Vagina (tissue), 2 donors: ENCODE data around the gene MAGOH. TPM values are rescaled to one million over a fixed set of nuclear protein-coding genes. Genes with fewer than 3 reads are reported as not detected.

Experiments
- DNase-seq, 2 donors: peaks; one replicate each; pipeline ENCODE4 v3.0.0-alpha.2; 2017; ENCODE audit errors: extremely low spot score in 2 of 2
- H3K27ac ChIP-seq: fragments of 200-600 bp; sonication (generic); one replicate; pipeline ENCODE4 v1.5.1; 2019
- H3K27me3 ChIP-seq: fragments of 200-600 bp; sonication (generic); one replicate; pipeline ENCODE4 v1.5.1; 2019
- H3K36me3 ChIP-seq, 2 donors: fragments of 200-600 bp; sonication (generic); one replicate each; pipeline ENCODE4 v1.5.1; 2017 to 2019
- H3K4me1 ChIP-seq: fragments of 200-600 bp; sonication (generic); one replicate; pipeline ENCODE4 v1.5.1; 2019
- H3K4me3 ChIP-seq, 2 donors: fragments of 200-600 bp; sonication (generic); 1 replicate in 1 of 2; 2 replicates in 1 of 2; pipeline ENCODE4 v1.5.1; 2016 to 2019
- H3K9me3 ChIP-seq: fragments of 200-600 bp; sonication (generic); one replicate; pipeline ENCODE4 v1.5.1; 2019
- POLR2A ChIP-seq, 2 donors: fragments of 450-650 bp; IDR thresholded peaks; one replicate each; pipeline ENCODE4 v1.6.1; 2017; ENCODE audit warnings: antibody characterized with exemption in 2 of 2, mild to moderate bottlenecking in 2 of 2, moderate library complexity in 2 of 2
- POLR2AphosphoS5 ChIP-seq, 2 donors: sonication (generic); formaldehyde crosslinking; IDR thresholded peaks; one replicate each; pipeline ENCODE4 v1.9.0; 2017; ENCODE audit warnings: antibody characterized with exemption in 2 of 2, mild to moderate bottlenecking in 2 of 2, low read depth in 1 of 2; ENCODE audit not compliant: insufficient read depth in 1 of 2
- intact Hi-C: fragments of 100-400 bp; cut with DNase I; formaldehyde crosslinking; loops from one replicate; pipeline ENCODE4 v1.15.1; 2023
- total RNA-seq: library from RNA; depleted of rRNA; stranded (reverse); fragments of >200 nt; gene quantifications from one replicate; pipeline ENCODE4 v1.2.3, GENCODE V29; 2016
- TF ChIP-seq, protein P1 (sequence below), 3 experiments: fragments of 450-650 bp in 2 of 3; fragments of 200-600 bp in 1 of 3; sonication (generic) in 1 of 3; IDR thresholded peaks; one replicate each; pipeline ENCODE4 v1.5.1; 2017 to 2019; ENCODE audit warnings: antibody characterized with exemption in 3 of 3, mild to moderate bottlenecking in 2 of 3, moderate library complexity in 2 of 3

Gene MAGOH
- total RNA-seq, 1 donor from 2014 or later = 23.6 TPM

DNA sequence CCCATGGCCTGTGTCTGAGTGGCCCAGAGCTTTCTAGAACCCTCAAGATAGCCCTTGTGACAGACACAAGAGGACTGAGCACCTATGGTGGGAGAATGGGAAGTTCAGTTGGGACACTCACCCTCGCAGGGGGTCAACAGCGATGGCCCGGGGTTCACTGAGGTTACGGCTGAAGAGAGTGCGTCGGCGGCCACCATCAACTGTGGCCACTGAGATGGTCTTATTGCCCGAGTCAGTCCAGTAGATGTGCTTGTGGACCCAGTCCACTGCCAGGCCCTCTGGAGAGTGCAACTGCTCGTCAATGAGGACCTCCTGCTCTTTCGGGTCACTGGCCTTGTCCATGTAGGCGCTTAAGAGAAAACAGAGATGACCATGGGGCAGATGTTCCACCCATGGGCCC is 25.7 kb upstream of the MAGOH start:
- no peaks in the 10 kb centered on the region for H3K27me3 ChIP-seq
- TF ChIP-seq POLR2A (IDR thresholded peaks at IDR 0.05) (no peak), POLR2AphosphoS5 (IDR thresholded peaks at IDR 0.05; ENCODE audit: insufficient read depth in 1 of 2, low read depth in 1 of 2) (no peak)
- TF ChIP-seq, protein P1, sequence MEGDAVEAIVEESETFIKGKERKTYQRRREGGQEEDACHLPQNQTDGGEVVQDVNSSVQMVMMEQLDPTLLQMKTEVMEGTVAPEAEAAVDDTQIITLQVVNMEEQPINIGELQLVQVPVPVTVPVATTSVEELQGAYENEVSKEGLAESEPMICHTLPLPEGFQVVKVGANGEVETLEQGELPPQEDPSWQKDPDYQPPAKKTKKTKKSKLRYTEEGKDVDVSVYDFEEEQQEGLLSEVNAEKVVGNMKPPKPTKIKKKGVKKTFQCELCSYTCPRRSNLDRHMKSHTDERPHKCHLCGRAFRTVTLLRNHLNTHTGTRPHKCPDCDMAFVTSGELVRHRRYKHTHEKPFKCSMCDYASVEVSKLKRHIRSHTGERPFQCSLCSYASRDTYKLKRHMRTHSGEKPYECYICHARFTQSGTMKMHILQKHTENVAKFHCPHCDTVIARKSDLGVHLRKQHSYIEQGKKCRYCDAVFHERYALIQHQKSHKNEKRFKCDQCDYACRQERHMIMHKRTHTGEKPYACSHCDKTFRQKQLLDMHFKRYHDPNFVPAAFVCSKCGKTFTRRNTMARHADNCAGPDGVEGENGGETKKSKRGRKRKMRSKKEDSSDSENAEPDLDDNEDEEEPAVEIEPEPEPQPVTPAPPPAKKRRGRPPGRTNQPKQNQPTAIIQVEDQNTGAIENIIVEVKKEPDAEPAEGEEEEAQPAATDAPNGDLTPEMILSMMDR (IDR thresholded peaks at IDR 0.05) = no peak
- no peak for DNase-seq
- no peak overlapping the region for H3K4me3 ChIP-seq
- H3K36me3 ChIP-seq = no peaks in the 10 kb centered on the region
- H3K27ac ChIP-seq = no peak overlapping the region
- intact Hi-C loops = no loop called here
- no peaks in the 10 kb centered on the region for H3K9me3 ChIP-seq
- no peaks in the 10 kb centered on the region for H3K4me1 ChIP-seq

DNA sequence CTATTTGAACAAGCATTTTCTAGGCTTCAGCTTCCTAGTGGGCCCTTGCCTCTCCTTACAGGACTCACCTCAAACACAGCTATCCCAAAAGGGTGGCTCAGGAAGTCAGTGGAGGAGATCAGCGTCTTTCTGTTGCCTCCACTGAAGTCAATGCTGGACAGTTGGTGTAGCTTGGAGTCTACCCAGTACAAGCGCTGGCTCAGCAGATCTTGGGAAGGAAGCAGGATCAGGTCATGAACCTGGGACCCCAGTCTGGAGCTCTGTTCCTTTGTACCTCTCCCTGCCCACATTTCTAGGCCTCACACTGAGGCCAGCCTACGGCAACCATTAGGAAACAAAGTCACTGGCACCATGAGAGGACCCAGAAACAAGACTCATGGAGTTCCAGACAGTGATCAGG is 23.7 kb upstream of the MAGOH start:
- no peak overlapping the region for H3K4me3 ChIP-seq
- H3K36me3 ChIP-seq = no peaks in the 10 kb centered on the region
- H3K27me3 ChIP-seq = no peaks in the 10 kb centered on the region
- no peaks in the 10 kb centered on the region for H3K4me1 ChIP-seq
- intact Hi-C loops = no loop called here
- TF ChIP-seq, protein P1 (IDR thresholded peaks at IDR 0.05) = no peak
- TF ChIP-seq POLR2A (IDR thresholded peaks at IDR 0.05) (no peak), POLR2AphosphoS5 (IDR thresholded peaks at IDR 0.05; ENCODE audit: insufficient read depth in 1 of 2, low read depth in 1 of 2) (no peak)
- H3K9me3 ChIP-seq = no peaks in the 10 kb centered on the region
- no peak for DNase-seq
- H3K27ac ChIP-seq = no peak overlapping the region

DNA sequence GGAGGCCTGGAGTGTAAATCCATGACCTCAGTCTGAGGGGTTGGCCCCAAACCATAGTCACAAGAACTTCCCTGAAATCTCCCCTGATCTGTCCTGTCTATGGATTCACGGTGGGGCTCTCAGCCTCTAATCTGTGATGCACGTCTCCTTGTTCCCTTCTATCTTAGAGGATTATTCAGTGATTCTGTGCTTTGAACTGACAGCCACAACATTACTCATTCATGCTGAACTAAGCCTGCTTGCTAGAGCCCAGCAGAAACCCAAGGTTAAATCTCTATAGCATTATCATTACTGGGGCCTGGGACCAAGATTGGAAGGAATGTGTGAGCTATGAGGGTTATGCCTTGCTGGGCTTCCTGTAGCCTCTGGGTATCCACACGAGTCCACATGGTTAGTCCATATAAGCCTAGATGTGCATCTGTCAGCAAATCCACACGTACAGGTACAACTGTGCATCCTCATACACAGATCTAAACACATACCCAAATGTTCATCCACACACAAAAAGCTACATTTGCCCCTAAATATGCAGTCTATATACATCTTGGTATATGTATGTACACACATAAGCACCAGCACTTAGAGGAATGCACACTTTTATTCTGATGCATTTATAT is 22.4 kb upstream of the MAGOH start:
- H3K27me3 ChIP-seq = no peaks in the 10 kb centered on the region
- no peak overlapping the region for H3K27ac ChIP-seq
- H3K9me3 ChIP-seq = no peaks in the 10 kb centered on the region
- H3K4me1 ChIP-seq = no peaks in the 10 kb centered on the region
- no peaks in the 10 kb centered on the region for H3K36me3 ChIP-seq
- no peak for DNase-seq
- H3K4me3 ChIP-seq = no peak overlapping the region
- TF ChIP-seq, protein P1 (IDR thresholded peaks at IDR 0.05) = no peak
- intact Hi-C loops = no loop called here

DNA sequence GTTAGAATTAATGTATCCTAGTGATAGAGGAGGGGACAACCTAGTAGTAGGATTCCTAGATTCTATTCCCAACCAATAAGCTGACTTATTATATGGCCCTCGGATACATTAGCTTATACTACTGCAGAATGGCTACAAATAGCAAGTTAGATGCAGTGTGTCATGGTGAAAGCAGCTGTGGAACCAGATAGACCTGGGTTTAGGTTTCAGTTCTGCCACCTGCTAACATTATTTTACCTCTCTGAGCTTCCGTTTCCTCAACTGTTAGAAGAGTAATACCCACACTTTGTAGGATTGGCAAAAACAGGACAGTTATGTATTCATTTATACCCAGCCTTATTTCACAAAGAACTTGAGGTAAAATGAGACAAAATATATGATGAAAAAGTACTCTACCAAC is 21.6 kb upstream of the MAGOH start:
- intact Hi-C loops = no loop called here
- H3K27me3 ChIP-seq = no peaks in the 10 kb centered on the region
- H3K9me3 ChIP-seq = no peaks in the 10 kb centered on the region
- no peak for DNase-seq
- H3K4me1 ChIP-seq = no peaks in the 10 kb centered on the region
- no peak overlapping the region for H3K4me3 ChIP-seq
- no peak for TF ChIP-seq POLR2AphosphoS5 (IDR thresholded peaks at IDR 0.05; ENCODE audit: insufficient read depth in 1 of 2, low read depth in 1 of 2)
- TF ChIP-seq, protein P1 (IDR thresholded peaks at IDR 0.05) = no peak
- no peak for TF ChIP-seq POLR2A (IDR thresholded peaks at IDR 0.05)
- no peak overlapping the region for H3K27ac ChIP-seq
- no peaks in the 10 kb centered on the region for H3K36me3 ChIP-seq

DNA sequence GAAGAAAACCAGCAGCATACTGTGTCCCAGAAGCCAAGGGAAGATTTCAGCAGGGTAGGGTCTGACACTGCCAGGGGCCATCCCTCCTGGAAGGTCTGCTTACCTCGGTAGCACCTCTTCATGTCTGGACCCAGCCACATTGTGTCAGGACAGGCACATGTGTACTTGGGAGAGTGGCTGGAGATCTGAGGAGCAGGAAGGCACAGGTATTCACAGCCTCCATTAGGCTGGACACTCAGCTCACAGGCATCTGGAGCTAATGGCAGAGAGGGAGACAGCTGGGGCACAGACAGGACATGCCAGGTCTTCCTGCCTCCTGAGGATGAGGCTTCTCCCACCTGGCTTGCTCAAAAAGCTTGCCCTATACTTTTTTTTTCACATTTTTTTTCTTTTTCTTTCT is 19.9 kb upstream of the MAGOH start:
- H3K27me3 ChIP-seq = no peaks in the 10 kb centered on the region
- no peak overlapping the region for H3K27ac ChIP-seq
- H3K36me3 ChIP-seq = no peaks in the 10 kb centered on the region

More for the DNA sequence above, 19.9 kb upstream of the MAGOH start:
- DNase-seq = no peak
- Histone ChIP-seq H3K9me3 (no peaks in the 10 kb centered on the region), H3K4me1 (no peaks in the 10 kb centered on the region), H3K4me3 (no peak overlapping the region)
- intact Hi-C loops = no loop called here
- TF ChIP-seq POLR2AphosphoS5 (IDR thresholded peaks at IDR 0.05; ENCODE audit: insufficient read depth in 1 of 2, low read depth in 1 of 2) (no peak), POLR2A (IDR thresholded peaks at IDR 0.05) (no peak)
- TF ChIP-seq, protein P1 (IDR thresholded peaks at IDR 0.05) = no peak
